WTC11 (cell line): Measurements from ENCODE around the gene TFF1. TPM values are rescaled to one million over a fixed set of nuclear protein-coding genes. Genes with fewer than 3 reads are reported as not detected.
A peak's percentile ranks its signal among the peaks of the same experiment; 100 is the strongest.

Experiments used
- ATAC-seq: fragments of 200-7000 bp; cut with Tn5 transposase; 2 replicates; pipeline ENCODE4 v1.10.0; 2021; ENCODE audit warnings: mild to moderate bottlenecking, moderate library complexity
- CTCF ChIA-PET: fragments of 300-600 bp; sonication (Branson Sonifier 250); formaldehyde crosslinking; loops from one replicate; lab custom pipeline; 2021; ENCODE audit warnings: antibody characterized with exemption; lab: Charles Lee
- POLR2A ChIA-PET: fragments of 350-600 bp; sonication (Branson Sonifier 250); formaldehyde crosslinking; loops from one replicate; lab custom pipeline; 2021; ENCODE audit warnings: antibody characterized with exemption; lab: Charles Lee
- DNase-seq: peaks from one replicate; pipeline ENCODE4 v3.0.0; 2021; ENCODE audit warnings: low spot score
- H3K27ac Mint-ChIP-seq: 2 replicates; pipeline ENCODE4 v1.8.0; 2021; ENCODE audit warnings: mixed read lengths
- H3K27me3 Mint-ChIP-seq: 2 replicates; pipeline ENCODE4 v1.8.0; 2021; ENCODE audit warnings: low read depth, mild to moderate bottlenecking, moderate library complexity, mixed read lengths
- H3K36me3 Mint-ChIP-seq: 2 replicates; pipeline ENCODE4 v1.8.0; 2021; ENCODE audit warnings: mixed read lengths
- H3K4me1 Mint-ChIP-seq: 2 replicates; pipeline ENCODE4 v1.8.0; 2022; ENCODE audit warnings: mixed read lengths
- H3K4me3 Mint-ChIP-seq: 2 replicates; pipeline ENCODE4 v1.8.0; 2021; ENCODE audit warnings: mild to moderate bottlenecking, moderate library complexity, mixed read lengths
- H3K9me3 Mint-ChIP-seq: 2 replicates; pipeline ENCODE4 v1.8.0; 2021; ENCODE audit warnings: mixed read lengths
- ESRRA ChIP-seq: sonication (generic); formaldehyde crosslinking; IDR thresholded peaks from 2 replicates; pipeline ENCODE4 v1.8.1; 2022; ENCODE audit warnings: mild to moderate bottlenecking, missing genetic modification reagents, borderline replicate concordance
- GABPB1 ChIP-seq: sonication (generic); formaldehyde crosslinking; IDR thresholded peaks from 2 replicates; pipeline ENCODE4 v1.8.1; 2023; ENCODE audit warnings: mild to moderate bottlenecking, missing genetic modification reagents
- GTF2I ChIP-seq: fragments of 250-450 bp; sonication (Bioruptor Pico); conservative IDR thresholded peaks from 2 replicates; pipeline ENCODE4 v1.4.0; 2021; ENCODE audit warnings: mild to moderate bottlenecking
- MYBL2 ChIP-seq: sonication (generic); formaldehyde crosslinking; IDR thresholded peaks from 2 replicates; pipeline ENCODE4 v1.8.1; 2023; ENCODE audit warnings: mild to moderate bottlenecking, moderate library complexity, missing genetic modification reagents
- NFE2L1 ChIP-seq: sonication (generic); formaldehyde crosslinking; IDR thresholded peaks from 2 replicates; pipeline ENCODE4 v1.8.1; 2023; ENCODE audit warnings: missing genetic modification reagents
- RORB ChIP-seq: fragments of 250-450 bp; sonication (Bioruptor Pico); IDR thresholded peaks from 2 replicates; pipeline ENCODE4 v1.9.0; 2021; ENCODE audit warnings: mild to moderate bottlenecking
- SMAD4 ChIP-seq: sonication (generic); formaldehyde crosslinking; IDR thresholded peaks from 2 replicates; pipeline ENCODE4 v1.8.0; 2022; ENCODE audit warnings: mild to moderate bottlenecking, missing genetic modification reagents
- ZNF232 ChIP-seq: sonication (generic); formaldehyde crosslinking; IDR thresholded peaks from 2 replicates; pipeline ENCODE4 v1.8.0; 2022; ENCODE audit warnings: mild to moderate bottlenecking, missing genetic modification reagents
- ZNF317 ChIP-seq: sonication (generic); formaldehyde crosslinking; IDR thresholded peaks from 2 replicates; pipeline ENCODE4 v1.8.1; 2023; ENCODE audit warnings: low read depth, mild to moderate bottlenecking, moderate library complexity, missing genetic modification reagents, borderline replicate concordance
- total RNA-seq: library from RNA; stranded (reverse); gene quantifications from 3 replicates; pipeline ENCODE4 v1.2.3, GENCODE V29; 2021
- TF ChIP-seq, protein P1 (sequence below): sonication (generic); formaldehyde crosslinking; IDR thresholded peaks from 2 replicates; pipeline ENCODE4 v1.8.1; 2022; ENCODE audit warnings: low read depth, mild to moderate bottlenecking, moderate library complexity, missing genetic modification reagents, borderline replicate concordance
- TF ChIP-seq, protein P2 (sequence below): sonication (generic); formaldehyde crosslinking; IDR thresholded peaks from 2 replicates; pipeline ENCODE4 v1.8.1; 2022; ENCODE audit warnings: mild to moderate bottlenecking, missing genetic modification reagents, moderate library complexity, borderline replicate concordance
- TF ChIP-seq, protein P3 (sequence below): sonication (generic); formaldehyde crosslinking; IDR thresholded peaks from 2 replicates; pipeline ENCODE4 v1.8.1; 2023; ENCODE audit warnings: mild to moderate bottlenecking, missing genetic modification reagents, borderline replicate concordance
- TF ChIP-seq, protein P4 (sequence below): sonication (generic); formaldehyde crosslinking; IDR thresholded peaks from 2 replicates; pipeline ENCODE4 v1.8.0; 2023; ENCODE audit warnings: missing genetic modification reagents, mild to moderate bottlenecking, borderline replicate concordance

Gene TFF1
- total RNA-seq, 1 experiment from 2014 or later, result 0.81 TPM

DNA sequence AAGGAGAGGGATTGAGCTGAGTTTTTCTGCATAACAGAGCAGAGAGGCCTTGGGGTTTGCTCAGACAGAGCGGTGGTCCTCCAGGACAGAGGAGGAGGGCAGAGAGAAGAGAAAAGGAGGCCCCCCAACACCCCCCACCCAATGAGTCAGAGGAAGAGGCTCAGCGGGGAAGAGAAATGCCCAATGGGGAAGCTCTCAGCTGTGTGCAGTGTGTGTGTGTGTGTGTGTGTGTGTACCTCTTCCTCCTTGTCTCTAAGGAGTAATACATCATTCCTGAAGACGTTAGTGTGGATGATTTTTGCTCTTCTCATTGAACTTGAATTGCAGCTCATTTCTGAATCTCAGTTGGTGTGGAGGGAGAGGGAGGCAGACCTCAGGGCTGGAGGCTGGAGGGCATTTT, 20.8 kb upstream of the TFF1 start:
- Mint-ChIP-seq H3K27me3 (peaks cover 8% of the 10 kb centered on the region; the same call in 1 of the 2 replicates), H3K36me3 (no peaks in the 10 kb centered on the region; the same call in 1 of the 2 replicates), H3K4me3 (no peak overlapping the region), H3K27ac (no peak overlapping the region), H3K9me3 (peaks cover 10% of the 10 kb centered on the region), H3K4me1 (peaks cover 31% of the 10 kb centered on the region)
- TF ChIP-seq GTF2I (CRISPR knock-in tag) (no peak), RORB (CRISPR knock-in tag) (no peak), SMAD4 (no peak), ESRRA (CRISPR knock-in tag) (no peak), NFE2L1 (CRISPR knock-in tag) (no peak)
- TF ChIP-seq, protein P1, sequence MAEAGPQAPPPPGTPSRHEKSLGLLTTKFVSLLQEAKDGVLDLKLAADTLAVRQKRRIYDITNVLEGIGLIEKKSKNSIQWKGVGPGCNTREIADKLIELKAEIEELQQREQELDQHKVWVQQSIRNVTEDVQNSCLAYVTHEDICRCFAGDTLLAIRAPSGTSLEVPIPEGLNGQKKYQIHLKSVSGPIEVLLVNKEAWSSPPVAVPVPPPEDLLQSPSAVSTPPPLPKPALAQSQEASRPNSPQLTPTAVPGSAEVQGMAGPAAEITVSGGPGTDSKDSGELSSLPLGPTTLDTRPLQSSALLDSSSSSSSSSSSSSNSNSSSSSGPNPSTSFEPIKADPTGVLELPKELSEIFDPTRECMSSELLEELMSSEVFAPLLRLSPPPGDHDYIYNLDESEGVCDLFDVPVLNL (CRISPR knock-in tag), result no peak
- TF ChIP-seq, protein P2, sequence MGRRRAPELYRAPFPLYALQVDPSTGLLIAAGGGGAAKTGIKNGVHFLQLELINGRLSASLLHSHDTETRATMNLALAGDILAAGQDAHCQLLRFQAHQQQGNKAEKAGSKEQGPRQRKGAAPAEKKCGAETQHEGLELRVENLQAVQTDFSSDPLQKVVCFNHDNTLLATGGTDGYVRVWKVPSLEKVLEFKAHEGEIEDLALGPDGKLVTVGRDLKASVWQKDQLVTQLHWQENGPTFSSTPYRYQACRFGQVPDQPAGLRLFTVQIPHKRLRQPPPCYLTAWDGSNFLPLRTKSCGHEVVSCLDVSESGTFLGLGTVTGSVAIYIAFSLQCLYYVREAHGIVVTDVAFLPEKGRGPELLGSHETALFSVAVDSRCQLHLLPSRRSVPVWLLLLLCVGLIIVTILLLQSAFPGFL (CRISPR knock-in tag), result no peak
- ATAC-seq (no peak), DNase-seq (no peak)
- POLR2A ChIA-PET, result interaction anchor here (0.6 kb wide), 2 partner anchors 10 to 18 kb away, joined by 3 to 5 read pairs; no protein-coding TSS in a partner anchor
- CTCF ChIA-PET, result interaction anchor here (0.6 to 2.9 kb wide), 4 partner anchors 24 to 641 kb away, joined by 3 to 20 read pairs (median 4); no protein-coding TSS in a partner anchor

DNA sequence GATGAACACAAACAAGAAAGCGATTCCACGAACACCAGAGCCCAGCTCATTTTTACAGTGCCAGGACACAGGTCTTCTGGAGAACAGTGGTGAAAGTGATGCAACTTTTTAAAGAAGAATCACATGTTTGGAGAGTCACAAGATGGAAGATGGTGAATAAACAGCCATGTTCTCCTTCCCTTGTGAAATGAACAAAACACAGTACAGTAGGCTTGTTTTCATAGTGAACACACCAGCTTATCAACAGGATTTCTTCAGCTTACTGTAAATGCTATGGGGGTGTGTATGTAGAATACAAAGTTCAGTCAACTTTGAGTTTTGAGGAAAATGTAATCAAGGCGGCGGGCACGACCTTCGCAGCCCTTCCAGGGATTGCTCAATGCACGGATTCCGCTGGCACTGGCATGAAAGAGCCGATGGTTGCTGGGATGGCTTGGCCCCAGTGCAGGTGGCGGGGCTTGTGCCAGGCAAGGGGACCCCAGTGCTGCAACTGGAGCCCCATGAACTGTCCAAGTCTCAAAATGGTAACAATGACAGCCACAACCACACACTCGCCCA, 19.8 kb upstream of the TFF1 start:
- Mint-ChIP-seq H3K27me3 (peaks cover 3% of the 10 kb centered on the region), H3K4me1 (peaks cover 31% of the 10 kb centered on the region), H3K9me3 (peaks cover 18% of the 10 kb centered on the region), H3K27ac (no peak overlapping the region), H3K4me3 (no peak overlapping the region), H3K36me3 (peaks cover 5% of the 10 kb centered on the region; the same call in 1 of the 2 replicates)
- DNase-seq (no peak), ATAC-seq (no peak)
- ChIA-PET CTCF (no interaction called here), POLR2A (no interaction called here)
- TF ChIP-seq GABPB1 (CRISPR knock-in tag) (peak; percentile 93), ZNF232 (no peak)

DNA sequence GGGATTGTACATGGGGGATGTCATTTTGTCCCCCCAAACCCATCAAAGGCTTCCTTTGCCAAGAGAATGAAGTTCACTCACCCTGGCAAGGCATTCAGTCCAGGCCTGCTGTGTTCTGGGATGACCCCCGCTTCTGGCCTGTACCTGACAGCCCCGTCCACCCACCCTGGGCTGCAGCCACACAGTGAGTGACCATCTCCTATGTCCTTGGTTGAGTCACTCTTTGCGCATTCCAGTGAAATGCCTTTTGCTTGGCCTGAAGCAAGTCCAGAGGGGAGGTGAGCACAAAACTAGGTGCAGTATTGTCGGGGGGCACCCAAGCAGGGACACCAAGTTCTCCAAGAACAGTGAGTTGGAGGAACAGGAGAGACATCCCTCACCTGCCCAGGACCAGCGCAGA, 19.3 kb upstream of the TFF1 start:
- DNase-seq (no peak), ATAC-seq (no peak)
- CTCF ChIA-PET, result no interaction called here
- H3K4me3 Mint-ChIP-seq, result no peak overlapping the region
- no peak for TF ChIP-seq MYBL2
- POLR2A ChIA-PET, result no interaction called here
- H3K27ac Mint-ChIP-seq, result no peak overlapping the region; the same call in 1 of the 2 replicates
- peaks cover 31% of the 10 kb centered on the region for H3K4me1 Mint-ChIP-seq
- peaks cover 5% of the 10 kb centered on the region; the same call in 1 of the 2 replicates for H3K36me3 Mint-ChIP-seq
- peaks cover 14% of the 10 kb centered on the region for H3K9me3 Mint-ChIP-seq
- H3K27me3 Mint-ChIP-seq, result peaks cover 3% of the 10 kb centered on the region; the same call in 1 of the 2 replicates

DNA sequence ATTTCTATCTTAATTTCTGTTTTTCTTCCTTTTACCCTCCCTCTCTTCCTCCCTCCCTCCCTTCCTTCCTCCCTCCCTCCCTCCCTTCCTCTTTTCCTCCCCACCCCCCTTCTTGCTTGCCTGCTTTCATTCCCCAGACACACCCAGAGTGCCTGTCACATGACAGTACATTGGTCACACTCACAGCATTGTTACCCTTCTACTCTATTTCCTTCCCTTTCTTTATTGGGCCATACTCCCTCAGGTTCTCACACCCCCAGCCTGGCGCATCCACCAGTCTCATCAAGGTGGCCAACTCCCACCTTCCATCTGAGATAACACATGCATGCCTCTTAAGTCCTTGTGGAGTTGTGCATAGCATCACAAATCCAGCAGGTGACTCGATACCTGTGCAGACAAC, 18.7 kb upstream of the TFF1 start:
- peaks cover 14% of the 10 kb centered on the region for H3K9me3 Mint-ChIP-seq
- peaks cover 31% of the 10 kb centered on the region for H3K4me1 Mint-ChIP-seq
- no peak for DNase-seq
- H3K4me3 Mint-ChIP-seq, result no peak overlapping the region
- no peak for ATAC-seq
- H3K27ac Mint-ChIP-seq, result no peak overlapping the region
- CTCF ChIA-PET, result interaction anchor here (0.6 to 0.8 kb wide), 2 partner anchors 10 to 76 kb away, joined by 3 to 4 read pairs; no protein-coding TSS in a partner anchor
- POLR2A ChIA-PET, result no interaction called here
- peaks cover 5% of the 10 kb centered on the region; the same call in 1 of the 2 replicates for H3K36me3 Mint-ChIP-seq
- peaks cover 3% of the 10 kb centered on the region; the same call in 1 of the 2 replicates for H3K27me3 Mint-ChIP-seq
- no peak for TF ChIP-seq ZNF317
- TF ChIP-seq, protein P3, sequence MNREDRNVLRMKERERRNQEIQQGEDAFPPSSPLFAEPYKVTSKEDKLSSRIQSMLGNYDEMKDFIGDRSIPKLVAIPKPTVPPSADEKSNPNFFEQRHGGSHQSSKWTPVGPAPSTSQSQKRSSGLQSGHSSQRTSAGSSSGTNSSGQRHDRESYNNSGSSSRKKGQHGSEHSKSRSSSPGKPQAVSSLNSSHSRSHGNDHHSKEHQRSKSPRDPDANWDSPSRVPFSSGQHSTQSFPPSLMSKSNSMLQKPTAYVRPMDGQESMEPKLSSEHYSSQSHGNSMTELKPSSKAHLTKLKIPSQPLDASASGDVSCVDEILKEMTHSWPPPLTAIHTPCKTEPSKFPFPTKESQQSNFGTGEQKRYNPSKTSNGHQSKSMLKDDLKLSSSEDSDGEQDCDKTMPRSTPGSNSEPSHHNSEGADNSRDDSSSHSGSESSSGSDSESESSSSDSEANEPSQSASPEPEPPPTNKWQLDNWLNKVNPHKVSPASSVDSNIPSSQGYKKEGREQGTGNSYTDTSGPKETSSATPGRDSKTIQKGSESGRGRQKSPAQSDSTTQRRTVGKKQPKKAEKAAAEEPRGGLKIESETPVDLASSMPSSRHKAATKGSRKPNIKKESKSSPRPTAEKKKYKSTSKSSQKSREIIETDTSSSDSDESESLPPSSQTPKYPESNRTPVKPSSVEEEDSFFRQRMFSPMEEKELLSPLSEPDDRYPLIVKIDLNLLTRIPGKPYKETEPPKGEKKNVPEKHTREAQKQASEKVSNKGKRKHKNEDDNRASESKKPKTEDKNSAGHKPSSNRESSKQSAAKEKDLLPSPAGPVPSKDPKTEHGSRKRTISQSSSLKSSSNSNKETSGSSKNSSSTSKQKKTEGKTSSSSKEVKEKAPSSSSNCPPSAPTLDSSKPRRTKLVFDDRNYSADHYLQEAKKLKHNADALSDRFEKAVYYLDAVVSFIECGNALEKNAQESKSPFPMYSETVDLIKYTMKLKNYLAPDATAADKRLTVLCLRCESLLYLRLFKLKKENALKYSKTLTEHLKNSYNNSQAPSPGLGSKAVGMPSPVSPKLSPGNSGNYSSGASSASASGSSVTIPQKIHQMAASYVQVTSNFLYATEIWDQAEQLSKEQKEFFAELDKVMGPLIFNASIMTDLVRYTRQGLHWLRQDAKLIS (CRISPR knock-in tag), result no peak
- TF ChIP-seq, protein P4, sequence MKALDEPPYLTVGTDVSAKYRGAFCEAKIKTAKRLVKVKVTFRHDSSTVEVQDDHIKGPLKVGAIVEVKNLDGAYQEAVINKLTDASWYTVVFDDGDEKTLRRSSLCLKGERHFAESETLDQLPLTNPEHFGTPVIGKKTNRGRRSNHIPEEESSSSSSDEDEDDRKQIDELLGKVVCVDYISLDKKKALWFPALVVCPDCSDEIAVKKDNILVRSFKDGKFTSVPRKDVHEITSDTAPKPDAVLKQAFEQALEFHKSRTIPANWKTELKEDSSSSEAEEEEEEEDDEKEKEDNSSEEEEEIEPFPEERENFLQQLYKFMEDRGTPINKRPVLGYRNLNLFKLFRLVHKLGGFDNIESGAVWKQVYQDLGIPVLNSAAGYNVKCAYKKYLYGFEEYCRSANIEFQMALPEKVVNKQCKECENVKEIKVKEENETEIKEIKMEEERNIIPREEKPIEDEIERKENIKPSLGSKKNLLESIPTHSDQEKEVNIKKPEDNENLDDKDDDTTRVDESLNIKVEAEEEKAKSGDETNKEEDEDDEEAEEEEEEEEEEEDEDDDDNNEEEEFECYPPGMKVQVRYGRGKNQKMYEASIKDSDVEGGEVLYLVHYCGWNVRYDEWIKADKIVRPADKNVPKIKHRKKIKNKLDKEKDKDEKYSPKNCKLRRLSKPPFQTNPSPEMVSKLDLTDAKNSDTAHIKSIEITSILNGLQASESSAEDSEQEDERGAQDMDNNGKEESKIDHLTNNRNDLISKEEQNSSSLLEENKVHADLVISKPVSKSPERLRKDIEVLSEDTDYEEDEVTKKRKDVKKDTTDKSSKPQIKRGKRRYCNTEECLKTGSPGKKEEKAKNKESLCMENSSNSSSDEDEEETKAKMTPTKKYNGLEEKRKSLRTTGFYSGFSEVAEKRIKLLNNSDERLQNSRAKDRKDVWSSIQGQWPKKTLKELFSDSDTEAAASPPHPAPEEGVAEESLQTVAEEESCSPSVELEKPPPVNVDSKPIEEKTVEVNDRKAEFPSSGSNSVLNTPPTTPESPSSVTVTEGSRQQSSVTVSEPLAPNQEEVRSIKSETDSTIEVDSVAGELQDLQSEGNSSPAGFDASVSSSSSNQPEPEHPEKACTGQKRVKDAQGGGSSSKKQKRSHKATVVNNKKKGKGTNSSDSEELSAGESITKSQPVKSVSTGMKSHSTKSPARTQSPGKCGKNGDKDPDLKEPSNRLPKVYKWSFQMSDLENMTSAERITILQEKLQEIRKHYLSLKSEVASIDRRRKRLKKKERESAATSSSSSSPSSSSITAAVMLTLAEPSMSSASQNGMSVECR (CRISPR knock-in tag), result no peak
